OCI-LY3 (cell line): ENCODE results near the gene DLK1.

Experiments
- EZH2phosphoT487 ChIP-seq: fragments of 200-600 bp; shearing (Covaris generic); IDR thresholded peaks from 2 replicates; pipeline ENCODE4 v1.6.1; 2018; ENCODE audit warnings: antibody characterized with exemption, mixed run types, low read depth
- TF ChIP-seq, protein P1 (sequence below): fragments of 200-600, 300-600 bp; sonication (generic); IDR thresholded peaks from 2 replicates; pipeline ENCODE4 v1.5.1; 2014; ENCODE audit warnings: antibody characterized with exemption, low read length, low read depth

DNA sequence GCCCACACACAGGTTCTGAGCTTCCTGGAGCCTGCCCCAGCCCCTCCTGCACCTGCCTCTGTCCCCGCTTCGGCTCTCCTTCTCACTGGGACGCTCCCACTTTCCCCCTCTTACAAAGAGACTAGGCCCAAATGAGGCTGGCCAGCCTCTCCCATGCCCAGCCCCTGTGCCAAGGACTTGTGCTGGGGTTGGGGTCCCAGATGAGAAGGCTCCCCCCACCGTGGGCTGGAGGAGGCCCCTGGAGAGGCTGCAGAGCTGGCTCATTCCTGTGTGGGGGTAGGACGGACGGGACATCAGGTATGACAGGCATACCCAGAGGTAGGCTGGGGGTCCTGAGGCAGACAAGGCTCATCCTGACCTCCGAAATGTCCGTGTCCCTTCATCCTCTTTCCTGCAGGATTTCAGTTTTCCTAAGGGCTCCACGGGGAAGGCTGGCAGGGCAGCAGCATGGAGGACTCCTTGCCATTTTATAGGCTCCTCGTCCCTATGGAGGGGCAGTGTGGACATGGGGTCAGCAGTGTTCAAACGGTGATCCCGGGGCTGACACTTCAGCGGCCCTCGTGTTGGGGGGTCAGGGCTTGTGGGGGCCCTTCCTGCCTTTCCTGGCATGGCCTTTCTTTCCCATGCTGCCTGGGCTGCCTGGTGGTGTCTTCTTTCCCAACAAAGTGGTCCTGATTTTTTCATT is 50.1 kb downstream of the DLK1 start:
- TF ChIP-seq, protein P1, sequence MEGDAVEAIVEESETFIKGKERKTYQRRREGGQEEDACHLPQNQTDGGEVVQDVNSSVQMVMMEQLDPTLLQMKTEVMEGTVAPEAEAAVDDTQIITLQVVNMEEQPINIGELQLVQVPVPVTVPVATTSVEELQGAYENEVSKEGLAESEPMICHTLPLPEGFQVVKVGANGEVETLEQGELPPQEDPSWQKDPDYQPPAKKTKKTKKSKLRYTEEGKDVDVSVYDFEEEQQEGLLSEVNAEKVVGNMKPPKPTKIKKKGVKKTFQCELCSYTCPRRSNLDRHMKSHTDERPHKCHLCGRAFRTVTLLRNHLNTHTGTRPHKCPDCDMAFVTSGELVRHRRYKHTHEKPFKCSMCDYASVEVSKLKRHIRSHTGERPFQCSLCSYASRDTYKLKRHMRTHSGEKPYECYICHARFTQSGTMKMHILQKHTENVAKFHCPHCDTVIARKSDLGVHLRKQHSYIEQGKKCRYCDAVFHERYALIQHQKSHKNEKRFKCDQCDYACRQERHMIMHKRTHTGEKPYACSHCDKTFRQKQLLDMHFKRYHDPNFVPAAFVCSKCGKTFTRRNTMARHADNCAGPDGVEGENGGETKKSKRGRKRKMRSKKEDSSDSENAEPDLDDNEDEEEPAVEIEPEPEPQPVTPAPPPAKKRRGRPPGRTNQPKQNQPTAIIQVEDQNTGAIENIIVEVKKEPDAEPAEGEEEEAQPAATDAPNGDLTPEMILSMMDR = no peak
- no peak for TF ChIP-seq EZH2phosphoT487
